ENCODE measurements around the gene LGR4.

LGR4 gene

GRCh38 chr11:27404427-27404826, 68.2 kb downstream of the LGR4 start:
- no peak for DNase-seq

GRCh38 chr11:27403195-27403594, 69.4 kb downstream of the LGR4 start:
- no peak for DNase-seq

GRCh38 chr11:27402450-27402849, 70.1 kb downstream of the LGR4 start:
- no peak for DNase-seq

GRCh38 chr11:27401833-27402316, 70.7 kb downstream of the LGR4 start:
- DNase-seq, result no peak

- no peak for DNase-seq
Observed at GRCh38 chr11:27401280-27401832, 71.2 kb downstream of the LGR4 start.

- DNase-seq, result no peak
Observed at GRCh38 chr11:27398400-27398770, 74.2 kb downstream of the LGR4 start.

- DNase-seq, result no peak
Observed at GRCh38 chr11:27397624-27398399, 74.8 kb downstream of the LGR4 start.

- no peak for DNase-seq
Observed at GRCh38 chr11:27396259-27396839, 76.2 kb downstream of the LGR4 start.

GRCh38 chr11:27395556-27396258, 76.9 kb downstream of the LGR4 start:
- no peak for DNase-seq

GRCh38 chr11:27394781-27395228, 77.8 kb downstream of the LGR4 start:
- no peak for DNase-seq

- no peak for DNase-seq
Observed at GRCh38 chr11:27392278-27393114, 80.1 kb downstream of the LGR4 start.

- no peak for DNase-seq
Observed at GRCh38 chr11:27391331-27392015, 81.1 kb downstream of the LGR4 start.

GRCh38 chr11:27390318-27391295, 82.0 kb downstream of the LGR4 start:
- no peak for DNase-seq

GRCh38 chr11:27388869-27389268, 83.7 kb downstream of the LGR4 start:
- no peak for DNase-seq

- no peak for DNase-seq
Observed at GRCh38 chr11:27388001-27388400, 84.6 kb downstream of the LGR4 start.

GRCh38 chr11:27387362-27387761, 85.2 kb downstream of the LGR4 start:
- DNase-seq, result no peak

GRCh38 chr11:27386181-27386845, 86.3 kb downstream of the LGR4 start:
- DNase-seq, result no peak

GRCh38 chr11:27385245-27385644, 87.3 kb downstream of the LGR4 start:
- DNase-seq, result no peak

GRCh38 chr11:27384227-27384626, 88.4 kb downstream of the LGR4 start:
- DNase-seq, result no peak
